HepG2 (cell line): ENCODE data around the gene LINGO3. TPM values are rescaled to one million over a fixed set of nuclear protein-coding genes. Genes with fewer than 3 reads are reported as not detected.

Experiments
- ATAC-seq: fragments of 200-7000 bp; cut with Tn5 transposase; 3 replicates; pipeline ENCODE4 v1.9.1; 2020; ENCODE audit warnings: mild to moderate bottlenecking, moderate library complexity
- BruUV-seq: library from RNA; stranded (reverse); fragments of 400-500 nt; replicated peaks from 2 replicates; lab custom pipeline; 2021; lab: Mats Ljungman, UMichigan
- CTCF ChIA-PET: fragments of 300-600 bp; formaldehyde crosslinking; extraction: SDS; loops from one replicate; lab custom pipeline; 2021; ENCODE audit warnings: low total read pairs, inconsistent platforms, low intra/inter-chr PET ratio; lab: Yijun Ruan, JAX
- POLR2A ChIA-PET: fragments of 350-600 bp; sonication (Branson Sonifier 250); formaldehyde crosslinking; loops from one replicate; lab custom pipeline; 2020; ENCODE audit warnings: antibody characterized with exemption, inconsistent platforms; lab: Yijun Ruan, JAX
- DNase-seq: peaks from one replicate; pipeline ENCODE4 v3.0.0-alpha.2; 2015; ENCODE audit warnings: low spot score
- FAIRE-seq: peaks from 3 replicates; lab custom pipeline; 2011; peaks lifted over from hg19 to GRCh38; lab: Jason Lieb, UNC
- H2AFZ ChIP-seq: one replicate; pipeline ENCODE4 v1.6.1; 2011; ENCODE audit warnings: low read length, inconsistent platforms
- H3K27ac ChIP-seq: fragments of 300-600 bp; 3 replicates; pipeline ENCODE4 v1.8.0; 2011; ENCODE audit warnings: mixed run types, mild to moderate bottlenecking, mixed read lengths, low read length, inconsistent platforms; ENCODE audit not compliant: insufficient read depth; ENCODE audit errors: extremely low read length
- H3K27me3 ChIP-seq, 2 experiments: fragments of 200-600 bp in 1 of 2; 2 replicates in 1 of 2; 3 replicates in 1 of 2; pipeline versions ENCODE4 v1.6.0 to v1.8.0; 2011; ENCODE audit warnings: low read length in 2 of 2, mild to moderate bottlenecking in 2 of 2, moderate library complexity in 2 of 2, inconsistent platforms in 1 of 2; ENCODE audit not compliant: insufficient read depth in 2 of 2, control insufficient read depth in 1 of 2
- H3K36me3 ChIP-seq, 2 experiments: fragments of 200-600 bp in 1 of 2; replicated peaks in 1 of 2; 2 replicates in 1 of 2; 3 replicates in 1 of 2; pipeline versions ENCODE4 v1.5.1 to v1.8.0; 2011; ENCODE audit warnings: low read length in 2 of 2, inconsistent platforms in 1 of 2; ENCODE audit not compliant: insufficient read depth in 2 of 2, control insufficient read depth in 1 of 2
- H3K4me1 ChIP-seq: 2 replicates; pipeline ENCODE4 v1.5.1; 2012; ENCODE audit warnings: low read length, inconsistent platforms; ENCODE audit not compliant: insufficient read depth
- H3K4me2 ChIP-seq: 2 replicates; pipeline ENCODE4 v1.6.0; 2011; ENCODE audit warnings: low read depth, low read length, inconsistent platforms
- H3K4me3 ChIP-seq, 3 experiments: fragments of 200-600 bp in 1 of 3; sonication (generic), shearing (Covaris generic) in 1 of 3; replicated peaks in 1 of 3; 2 replicates each; pipeline ENCODE4 v1.5.1; 2011 to 2016; ENCODE audit warnings: low read length in 3 of 3, inconsistent platforms in 2 of 3, low read depth in 2 of 3, mild to moderate bottlenecking in 2 of 3, control low read depth in 1 of 3, mixed read lengths in 1 of 3; ENCODE audit not compliant: insufficient read depth in 1 of 3
- H3K79me2 ChIP-seq: one replicate; pipeline ENCODE4 v1.6.1; 2011; ENCODE audit warnings: low read length, inconsistent platforms; ENCODE audit not compliant: insufficient read depth
- H3K9ac ChIP-seq: 2 replicates; pipeline ENCODE4 v1.6.0; 2011; ENCODE audit warnings: mild to moderate bottlenecking, low read depth, low read length, inconsistent platforms; ENCODE audit not compliant: insufficient read depth
- H3K9me3 ChIP-seq: 2 replicates; pipeline ENCODE4 v1.5.1; 2012; ENCODE audit warnings: mild to moderate bottlenecking, low read length
- H4K20me1 ChIP-seq: 2 replicates; pipeline ENCODE4 v1.6.0; 2011; ENCODE audit warnings: inconsistent platforms, mild to moderate bottlenecking, low read length, moderate library complexity; ENCODE audit not compliant: insufficient read depth
- ATAD3A ChIP-seq: sonication (generic); formaldehyde crosslinking; IDR thresholded peaks from 2 replicates; pipeline ENCODE4 v1.4.0; 2020; ENCODE audit warnings: missing genetic modification reagents
- CHD4 ChIP-seq: fragments of 200-600 bp; sonication (generic); IDR thresholded peaks from 2 replicates; pipeline ENCODE4 v1.7.0; 2017; ENCODE audit warnings: mild to moderate bottlenecking, low read length, borderline replicate concordance
- ERF ChIP-seq: IDR thresholded peaks from 2 replicates; pipeline ENCODE4 v1.6.1; 2018; ENCODE audit warnings: missing biosample characterization, missing genetic modification reagents
- GABPA ChIP-seq, 2 experiments: IDR thresholded peaks; 2 replicates each; pipeline ENCODE4 v1.6.1; 2011 to 2016; ENCODE audit warnings: low read depth in 2 of 2, low read length in 1 of 2, missing biosample characterization in 1 of 2, missing genetic modification characterization in 1 of 2
- HDAC1 ChIP-seq: sonication (generic); formaldehyde crosslinking; IDR thresholded peaks from 2 replicates; pipeline ENCODE4 v1.5.1; 2020; ENCODE audit warnings: mild to moderate bottlenecking, missing genetic modification reagents
- HOXA5 ChIP-seq: sonication (generic); formaldehyde crosslinking; IDR thresholded peaks from 2 replicates; pipeline ENCODE4 v1.4.0; 2020; ENCODE audit warnings: missing genetic modification reagents
- MAFK ChIP-seq, 2 experiments: IDR thresholded peaks in 1 of 2; conservative IDR thresholded peaks in 1 of 2; 2 replicates each; pipeline ENCODE4 v1.6.1; 2011; ENCODE audit warnings: improper control_type of control experiment in 2 of 2, low read length in 2 of 2
- NCOA2 ChIP-seq: sonication (generic); formaldehyde crosslinking; IDR thresholded peaks from 2 replicates; pipeline ENCODE4 v1.8.0; 2022; ENCODE audit warnings: inconsistent platforms
- PHF20 ChIP-seq: sonication (generic); formaldehyde crosslinking; IDR thresholded peaks from 2 replicates; pipeline ENCODE4 v1.5.0; 2020; ENCODE audit warnings: mild to moderate bottlenecking, missing genetic modification reagents
- POLR2G ChIP-seq: fragments of 200-400 bp; formaldehyde crosslinking; IDR thresholded peaks from 2 replicates; pipeline ENCODE4 v1.6.1; 2018; ENCODE audit warnings: mild to moderate bottlenecking, low read depth, low read length, moderate library complexity
- REPIN1 ChIP-seq: sonication (generic); formaldehyde crosslinking; IDR thresholded peaks from 2 replicates; pipeline ENCODE4 v1.8.0; 2022; ENCODE audit warnings: missing genetic modification reagents, low read depth, mild to moderate bottlenecking, borderline replicate concordance
- TRIM24 ChIP-seq: sonication (generic); formaldehyde crosslinking; IDR thresholded peaks from 2 replicates; pipeline ENCODE4 v1.8.0; 2022; ENCODE audit warnings: mild to moderate bottlenecking, missing genetic modification reagents
- ZBTB20 ChIP-seq: sonication (generic); formaldehyde crosslinking; IDR thresholded peaks from 2 replicates; pipeline ENCODE4 v1.8.1; 2023; ENCODE audit warnings: missing genetic modification reagents, low read depth, mild to moderate bottlenecking, borderline replicate concordance
- ZBTB4 ChIP-seq: sonication (generic); formaldehyde crosslinking; IDR thresholded peaks from 2 replicates; pipeline ENCODE4 v1.4.0; 2020; ENCODE audit warnings: missing genetic modification reagents, mild to moderate bottlenecking, borderline replicate concordance
- ZFP1 ChIP-seq: IDR thresholded peaks from 2 replicates; pipeline ENCODE4 v1.6.1; 2016
- ZFP90 ChIP-seq: sonication (generic); formaldehyde crosslinking; IDR thresholded peaks from 2 replicates; pipeline ENCODE4 v1.8.0; 2022; ENCODE audit warnings: missing genetic modification reagents, mild to moderate bottlenecking, inconsistent platforms, borderline replicate concordance
- ZIK1 ChIP-seq: sonication (generic); formaldehyde crosslinking; IDR thresholded peaks from 2 replicates; pipeline ENCODE4 v1.5.0; 2020; ENCODE audit warnings: mild to moderate bottlenecking, low read depth, missing genetic modification reagents, borderline replicate concordance
- ZNF556 ChIP-seq: sonication (generic); formaldehyde crosslinking; IDR thresholded peaks from 2 replicates; pipeline ENCODE4 v1.4.0; 2020; ENCODE audit warnings: mild to moderate bottlenecking, missing genetic modification reagents, borderline replicate concordance
- ZNF772 ChIP-seq: sonication (generic); formaldehyde crosslinking; IDR thresholded peaks from 2 replicates; pipeline ENCODE4 v1.5.0; 2020; ENCODE audit warnings: mild to moderate bottlenecking, missing genetic modification reagents
- WGBS: methylation state at CpG from one replicate; pipeline ENCODE4 v1.1.6; 2017; ENCODE audit warnings: low lambda C conversion rate; 5-methylcytosine and 5-hydroxymethylcytosine counted together
- in situ Hi-C: cut with HindIII; loops from 2 replicates; pipeline ENCODE4 v1.10.0; 2017; ENCODE audit warnings: low pct_unique_long_range_greater_than_20kb; ENCODE audit not compliant: extremely low pct_ligation_motif_present
- intact Hi-C: fragments of 100-400 bp; cut with micrococcal nuclease; formaldehyde crosslinking; loops from one replicate; pipeline ENCODE4 v1.10.0; 2022; ENCODE audit not compliant: unreplicated experiment
- polyA plus RNA-seq, 8 experiments: library from polyadenylated mRNA; depleted of rRNA in 3 of 8; stranded (reverse) in 7 of 8; unstranded in 1 of 8; fragments of >200 nt; fragmentation: Illumina TruSeq in 4 of 8; extraction: Trizol in 4 of 8; gene quantifications; 2 replicates each; pipeline versions ENCODE4 v1.2.1 to v1.2.3, GENCODE V29; 2011 to 2016; ENCODE audit warnings: low read depth in 4 of 8, missing spikeins in 1 of 8, mixed read lengths in 1 of 8; ENCODE audit not compliant: insufficient read depth in 1 of 8
- total RNA-seq, 5 experiments: library from RNA; depleted of rRNA; stranded (reverse); fragments of >200 nt; fragmentation: Illumina TruSeq; extraction: Trizol; gene quantifications; 2 replicates each; pipeline ENCODE4 v1.2.3, GENCODE V29; 2016; ENCODE audit warnings: low read depth in 1 of 5

The LINGO3 gene
- total and polyA plus RNA-seq, 2 of the 13 experiments (the other 11 are each of a cell fraction or from before 2014, with no cell fraction given), result not detected

GRCh38 chr19:2273356-2274184, 34.4 kb downstream of the LINGO3 start:
- WGBS, result 8% methylated on average over 34 of the region's 45 CpGs
- no peak for FAIRE-seq
- Histone ChIP-seq H3K4me3 (peak overlapping the region in 2 of 3 experiments; percentile 35 to 56; a peak in 3 of 6 replicates), H3K9ac (no peak overlapping the region), H3K36me3 (peaks cover 4 to 17% of the 10 kb centered on the region in 2 experiments; a peak in 4 of 5 replicates), H3K9me3 (no peaks in the 10 kb centered on the region), H2AFZ (no peak overlapping the region), H3K27me3 (no peaks in the 10 kb centered on the region; a peak in 1 of 5 replicates), H3K4me1 (peaks cover 36% of the 10 kb centered on the region), H4K20me1 (peaks cover 58% of the 10 kb centered on the region), H3K79me2 (peaks cover 36% of the 10 kb centered on the region), H3K27ac (peak overlapping the region; percentile 31), H3K4me2 (peak overlapping the region; percentile 63)
- no TSS peak for BruUV-seq
- intact Hi-C loops (loop anchor here (5.0 kb wide), 1 partner anchor 36 kb away; the partner anchor contains the start of genes PLEKHJ1 and SF3A2), in situ Hi-C loops (no loop called here)
- peak; percentile 55 for ATAC-seq
- DNase-seq, result peak; percentile 64
- ChIA-PET POLR2A (interaction anchor here (1.3 to 1.7 kb wide), 3 partner anchors 10 to 122 kb away, joined by 3 to 7 read pairs (median 4); partner anchors contain the start of gene AP3D1), CTCF (interaction anchor here (1.1 to 1.7 kb wide), 4 partner anchors 19 to 118 kb away, joined by 3 to 17 read pairs (median 8); partner anchors contain the start of genes PLEKHJ1 and SF3A2)
- no peak for TF ChIP-seq ATAD3A (CRISPR knock-in tag)
- TF ChIP-seq TRIM24 (CRISPR knock-in tag), result no peak
- TF ChIP-seq ZFP90, result 0 out of 2 replicates have a peak, but pooled peaks have one; percentile 13
- no peak for TF ChIP-seq ZIK1 (CRISPR knock-in tag)
- peak; percentile 64 for TF ChIP-seq ZNF772 (CRISPR knock-in tag)
- peak; percentile 66; the same call in 1 of the 2 replicates for TF ChIP-seq ZNF556 (CRISPR knock-in tag)
- peak; percentile 48; the same call in 1 of the 2 replicates for TF ChIP-seq NCOA2 (CRISPR knock-in tag)
- TF ChIP-seq MAFK (conservative IDR thresholded peaks at IDR 0.05 in 1 of 2, IDR thresholded peaks at IDR 0.05 in 1 of 2; ENCODE audit: low read length in 2 of 2), result no peak
- no peak; the same call in 1 of the 2 replicates for TF ChIP-seq HOXA5 (CRISPR knock-in tag)
- TF ChIP-seq REPIN1, result no peak; the same call in 1 of the 2 replicates
- TF ChIP-seq ZBTB20 (CRISPR knock-in tag), result 0 out of 2 replicates have a peak, but pooled peaks have one; percentile 29
- peak; percentile 96 for TF ChIP-seq GABPA (IDR thresholded peaks at IDR 0.05; ENCODE audit: low read depth, low read length)
- peak; percentile 93 for TF ChIP-seq GABPA (CRISPR knock-in tag; IDR thresholded peaks at IDR 0.05; ENCODE audit: low read depth)
- no peak for TF ChIP-seq CHD4
- peak; percentile 78 for TF ChIP-seq POLR2G
- peak; percentile 88 for TF ChIP-seq ERF (CRISPR knock-in tag)
- peak; percentile 90 for TF ChIP-seq HDAC1 (CRISPR knock-in tag)
- peak; percentile 77; the same call in 1 of the 2 replicates for TF ChIP-seq ZBTB4
- peak; percentile 79 for TF ChIP-seq PHF20 (CRISPR knock-in tag)
- no peak for TF ChIP-seq ZFP1
